Right forelimb (tissue), 1 donor: ENCODE results near the gene NFE2L3.
"Not testable (repeated sequence)": the region's sequence is repeated elsewhere in the genome, so short reads cannot be mapped to it uniquely, and the experiment has no call there.

Experiments
- DNase-seq: peaks from one replicate; pipeline ENCODE4 v3.0.0-alpha.2; 2018

The NFE2L3 gene

DNA sequence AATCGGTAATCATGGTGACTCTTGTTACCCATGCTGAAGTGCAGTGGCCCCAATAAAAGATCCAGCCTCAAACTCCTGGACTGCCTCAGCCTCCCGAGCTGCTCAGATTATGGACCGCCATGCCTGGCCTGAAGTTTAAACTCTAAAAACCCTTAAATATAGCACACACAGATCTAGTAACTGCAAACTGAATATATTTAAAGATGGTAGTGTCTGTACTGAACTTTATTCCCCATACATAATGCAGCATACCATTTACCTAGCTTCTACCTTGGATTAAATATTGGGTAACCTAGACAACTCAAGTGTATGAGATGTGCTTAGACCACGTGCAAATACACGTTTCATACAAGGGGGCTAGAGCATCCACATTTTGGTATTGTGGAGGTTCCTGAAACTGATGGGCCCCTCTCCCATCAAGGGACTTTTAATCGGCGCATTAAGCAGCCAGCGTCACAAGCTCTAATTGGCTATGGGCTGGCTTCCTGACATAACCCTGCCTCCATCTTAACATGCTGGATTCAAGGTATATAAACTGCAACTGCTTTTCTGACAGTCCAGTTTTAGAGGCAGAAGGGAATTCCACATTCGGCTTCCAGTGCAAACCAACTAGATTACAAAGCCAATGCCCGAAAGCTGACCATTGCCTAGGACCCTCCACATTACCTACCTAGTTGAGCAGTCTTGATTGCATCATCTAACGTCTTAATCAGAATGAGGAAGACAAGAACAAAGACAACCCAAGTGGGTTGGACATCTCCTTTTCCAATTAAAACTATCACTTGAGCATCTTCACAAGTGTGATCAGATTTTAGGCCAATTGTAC, 35.6 kb downstream of the NFE2L3 start:
- DNase-seq, result no peak

DNA sequence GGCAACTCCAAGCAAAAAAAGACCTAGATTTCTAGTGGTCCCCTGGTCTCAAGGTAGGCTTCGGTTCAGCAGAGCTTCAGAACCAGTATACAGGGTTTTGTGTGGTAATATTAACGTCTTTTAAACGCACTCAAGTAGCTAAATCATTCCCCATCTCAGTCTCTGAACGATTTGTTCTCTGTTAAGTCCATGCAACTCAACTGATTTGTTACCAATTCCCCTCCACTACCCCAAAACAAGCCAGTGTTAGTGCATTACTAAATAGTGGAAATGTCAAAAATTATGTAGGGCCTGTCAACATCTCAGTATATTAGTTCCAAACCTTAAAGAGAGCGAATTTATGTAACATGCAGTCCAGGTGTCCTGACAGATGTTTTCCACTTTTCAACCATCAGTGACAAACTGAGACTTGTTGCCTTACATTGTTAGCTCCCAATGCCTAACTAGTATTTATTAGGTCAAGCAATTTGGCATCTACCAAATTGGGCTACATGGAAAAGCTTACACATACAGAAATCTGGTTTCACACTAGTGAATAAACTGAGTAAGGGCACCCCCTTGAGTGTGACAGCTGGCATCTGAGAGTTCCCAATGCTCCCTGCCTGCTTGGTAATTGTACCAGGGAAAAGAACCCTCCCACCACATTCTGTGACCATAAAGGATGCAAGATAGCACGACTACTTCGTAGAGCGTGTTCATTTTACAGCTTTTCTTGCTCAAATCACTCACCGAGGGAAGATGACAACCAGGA, 36.4 kb downstream of the NFE2L3 start:
- no peak for DNase-seq

DNA sequence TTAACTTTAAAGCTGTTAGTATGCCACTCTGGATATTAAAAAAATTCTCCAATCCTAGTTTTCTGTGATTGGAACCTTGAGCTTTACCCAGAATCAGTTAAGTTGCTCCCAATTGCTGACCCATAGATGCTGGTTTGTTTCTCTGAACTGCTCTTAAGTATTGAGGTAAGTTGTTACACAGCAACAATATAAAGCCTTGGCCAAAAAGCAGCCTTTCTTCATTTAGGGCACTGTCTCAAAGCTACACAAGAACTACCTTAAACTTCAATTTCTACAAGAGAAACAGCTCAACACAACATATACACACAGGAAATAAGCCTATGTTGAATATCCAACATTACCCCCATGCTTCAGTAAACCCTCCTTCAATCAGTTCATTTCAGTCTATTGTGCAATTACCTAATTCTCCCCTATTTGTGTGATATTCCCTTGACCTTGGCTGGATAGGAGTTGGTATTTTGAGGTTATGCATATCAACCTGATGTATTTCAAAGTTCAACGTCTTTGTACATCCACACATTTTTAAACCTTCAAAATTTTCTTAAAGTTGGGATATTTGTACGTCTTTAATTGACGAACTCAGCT, 37.1 kb downstream of the NFE2L3 start:
- no peak for DNase-seq

- no peak for DNase-seq
Measured at GRCh38 chr7:26189697-26190096, 37.7 kb downstream of the NFE2L3 start.

GRCh38 chr7:26190417-26190869, 38.4 kb downstream of the NFE2L3 start:
- DNase-seq, result no peak

- no peak for DNase-seq
Measured at GRCh38 chr7:26191233-26191973, 39.4 kb downstream of the NFE2L3 start.

GRCh38 chr7:26191974-26192479, 40.0 kb downstream of the NFE2L3 start:
- no peak for DNase-seq

- no peak for DNase-seq
Measured at GRCh38 chr7:26192485-26193087, 40.6 kb downstream of the NFE2L3 start.

DNA sequence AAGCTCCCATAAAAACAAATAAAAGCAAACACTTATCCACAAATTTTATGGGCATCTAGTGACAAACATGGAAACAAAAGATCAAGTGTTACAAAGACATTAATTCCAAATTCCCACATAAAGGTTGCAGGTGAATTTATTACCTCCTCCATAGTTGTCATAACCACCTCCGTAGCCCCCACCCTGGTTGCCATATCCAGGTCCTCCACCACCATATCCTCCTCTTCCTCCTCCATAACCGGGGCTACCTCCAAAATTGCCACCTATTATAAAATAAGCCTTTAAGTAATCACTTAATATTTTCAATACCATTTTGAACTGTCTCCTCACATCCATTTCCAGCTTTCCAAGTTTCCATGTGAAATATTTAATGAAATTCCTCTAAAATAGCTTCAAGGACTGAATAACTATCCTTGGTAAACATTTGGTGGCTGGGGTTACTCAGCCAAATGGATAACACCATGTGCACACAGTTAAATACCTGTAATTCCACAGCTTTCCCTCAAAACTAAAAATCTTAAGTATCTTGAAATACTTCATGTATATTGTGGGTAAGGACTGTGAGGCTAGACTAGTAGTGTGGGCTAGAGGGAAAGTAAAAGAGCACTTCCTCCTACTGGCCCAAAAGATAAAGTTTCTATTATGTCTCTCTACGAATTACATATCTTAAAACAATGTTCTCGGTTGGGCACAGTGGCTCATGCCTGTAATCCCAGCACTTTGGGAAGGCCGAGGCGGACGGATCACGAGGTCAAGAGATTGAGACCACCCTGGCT, 41.6 kb downstream of the NFE2L3 start:
- no peak for DNase-seq

- not testable (repeated sequence) for DNase-seq
Measured at GRCh38 chr7:26194764-26195163, 42.8 kb downstream of the NFE2L3 start.

DNA sequence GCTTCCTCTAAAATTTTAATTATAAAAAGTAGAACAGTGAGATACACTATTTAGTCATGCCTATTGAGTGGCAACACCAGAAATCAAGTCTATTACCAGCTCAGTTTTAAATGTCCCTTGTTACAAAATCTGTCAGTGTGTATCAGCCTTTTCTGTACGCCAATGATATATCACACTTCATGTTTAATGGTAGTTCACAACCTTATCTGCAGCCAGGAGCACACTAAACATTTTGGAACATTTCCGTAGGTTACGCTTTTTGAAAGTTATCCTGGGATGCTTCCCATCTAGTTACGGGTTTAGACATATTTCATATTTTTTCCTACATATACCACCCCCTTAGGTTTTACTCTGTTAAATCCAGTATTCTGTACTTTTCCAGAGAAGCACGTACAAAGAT, 43.2 kb downstream of the NFE2L3 start:
- no peak for DNase-seq

- no peak for DNase-seq
Measured at GRCh38 chr7:26195867-26196657, 44.1 kb downstream of the NFE2L3 start.

DNA sequence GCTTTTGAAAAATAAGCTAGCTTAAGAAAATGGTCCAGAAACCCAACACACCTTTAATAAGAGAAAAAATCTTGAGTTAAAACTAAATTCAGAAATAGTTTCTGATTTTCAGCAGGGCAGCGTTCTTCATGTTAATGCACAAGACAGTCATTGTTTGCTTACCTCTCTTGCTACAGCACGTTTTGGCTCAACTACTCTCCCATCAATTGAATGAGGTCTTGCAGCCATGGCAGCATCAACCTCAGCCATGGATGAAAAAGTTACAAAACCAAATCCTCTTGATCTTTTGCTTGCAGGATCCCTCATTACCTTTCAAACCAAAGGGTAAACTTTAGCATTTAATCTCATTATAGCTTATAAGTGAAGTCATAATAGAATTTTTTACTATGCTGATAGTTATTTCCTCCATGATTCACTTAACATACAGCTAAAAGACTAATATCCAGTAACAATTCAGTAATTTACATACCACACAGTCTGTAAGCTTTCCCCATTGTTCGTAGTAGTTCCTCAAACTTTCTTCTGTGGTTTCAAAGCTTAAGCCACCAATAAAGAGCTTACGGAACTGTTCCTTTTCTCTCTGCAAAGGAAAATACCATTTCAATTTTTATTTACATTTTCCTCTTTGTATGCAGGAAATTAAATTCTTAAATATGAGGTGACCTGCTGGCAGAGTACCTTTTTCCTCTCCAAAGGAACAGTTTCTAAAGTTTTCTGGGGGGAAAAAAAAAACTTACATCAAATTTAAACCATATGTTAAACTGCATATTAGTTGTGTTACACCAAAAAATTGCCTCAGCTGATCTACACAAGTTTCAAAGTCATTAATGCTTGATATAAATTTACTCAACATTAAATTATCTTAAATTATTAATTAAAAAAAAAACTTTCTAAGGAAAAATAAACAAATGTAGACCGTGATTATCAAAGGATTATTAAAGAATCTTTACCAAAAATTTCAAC, 45.4 kb downstream of the NFE2L3 start:
- no peak for DNase-seq

DNA sequence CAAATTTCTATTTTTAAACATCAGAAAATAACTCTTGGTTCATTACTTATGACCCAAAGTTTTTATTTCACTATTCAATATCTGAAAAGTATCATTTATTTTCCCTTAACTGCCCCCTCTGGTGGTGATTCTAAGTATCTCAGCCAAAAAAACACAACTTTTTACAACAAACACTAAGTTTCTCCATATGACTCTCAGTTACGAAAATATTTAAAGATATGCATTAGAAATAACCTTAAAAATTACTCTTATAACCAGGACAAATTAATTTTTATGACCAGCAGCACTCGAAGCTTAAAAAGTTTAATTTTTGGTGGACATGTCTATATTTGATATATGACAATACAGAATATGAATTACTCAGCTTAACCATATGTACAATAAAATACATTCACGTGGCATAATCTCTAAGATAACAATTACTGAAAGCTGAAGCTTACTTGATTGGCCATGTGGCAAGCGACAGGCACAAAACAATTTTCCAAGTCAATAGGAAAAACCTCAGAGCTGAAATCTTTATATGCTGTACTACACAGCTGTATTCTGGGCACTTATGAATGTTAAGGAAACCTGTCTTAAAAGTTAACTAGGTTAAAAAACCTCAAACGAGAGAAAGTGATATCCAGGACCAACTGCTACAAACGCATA, 46.3 kb downstream of the NFE2L3 start:
- DNase-seq, result no peak

- DNase-seq, result no peak
Measured at GRCh38 chr7:26198781-26199169, 46.8 kb downstream of the NFE2L3 start.

DNA sequence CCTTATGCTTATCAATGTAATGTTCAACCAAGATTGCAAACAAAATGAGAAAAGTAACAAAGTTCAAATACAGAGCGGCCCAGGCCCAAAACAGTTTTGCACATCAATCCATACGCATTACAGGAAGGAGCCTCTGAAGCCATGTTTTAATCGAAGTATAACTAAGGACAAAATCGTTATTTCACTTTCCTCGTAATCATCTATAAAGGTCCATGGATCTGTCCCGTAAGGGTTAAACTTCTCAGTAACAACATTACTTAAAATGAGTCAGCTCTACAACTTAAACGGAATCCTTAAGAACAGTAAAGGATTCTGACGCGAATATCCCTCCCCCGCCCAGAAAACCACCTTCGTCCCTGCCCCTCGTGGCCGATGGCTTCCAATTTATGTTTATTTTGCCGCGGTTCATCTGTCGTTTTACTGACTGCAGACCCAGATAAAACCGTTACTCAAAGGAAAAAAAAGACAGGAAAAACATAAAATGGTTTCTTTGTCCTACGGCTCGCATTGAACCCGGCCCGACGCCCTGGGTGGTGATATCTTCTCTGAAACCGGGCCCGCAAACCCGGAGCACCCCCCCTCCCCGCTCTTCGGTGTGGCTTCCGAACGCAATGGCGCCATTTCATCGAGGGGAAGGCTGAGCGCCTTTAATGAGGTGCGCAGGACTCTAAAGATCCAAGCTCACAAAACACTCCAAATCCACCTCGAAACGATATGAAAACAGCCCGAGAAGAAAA, 47.5 kb downstream of the NFE2L3 start:
- DNase-seq, result peak; percentile 83

- peak; percentile 89 for DNase-seq
Measured at GRCh38 chr7:26200038-26200443, 48.0 kb downstream of the NFE2L3 start.
